Lower leg skin (tissue), 4 donors: Measurements from ENCODE around the gene EPHA5. TPM values are rescaled to one million over a fixed set of nuclear protein-coding genes. Genes with fewer than 3 reads are reported as not detected.
A peak's percentile ranks its signal among the peaks of the same experiment; 100 is the strongest.

Source experiments
- DNase-seq, 2 donors: peaks; one replicate each; pipeline ENCODE4 v3.0.0-alpha.2; 2019; ENCODE audit warnings: low spot score in 2 of 2
- H3K4me3 ChIP-seq: fragments of 200-600 bp; sonication (generic); 2 replicates; pipeline ENCODE4 v1.5.1; 2017; ENCODE audit warnings: mild to moderate bottlenecking, low read depth; ENCODE audit not compliant: poor library complexity, severe bottlenecking
- POLR2A ChIP-seq, 2 donors: fragments of 450-650 bp; IDR thresholded peaks; one replicate each; pipeline ENCODE4 v1.6.1; 2016 to 2017; ENCODE audit warnings: antibody characterized with exemption in 2 of 2, mild to moderate bottlenecking in 1 of 2, moderate library complexity in 1 of 2
- WGBS, 2 donors: methylation state at CpG; one replicate each; pipeline ENCODE4 v1.1.5; 2018; 5-methylcytosine and 5-hydroxymethylcytosine counted together
- intact Hi-C: fragments of 100-400 bp; cut with DNase I; formaldehyde crosslinking; loops from one replicate; pipeline ENCODE4 v1.15.0; 2023; ENCODE audit warnings: low total_unique reads
- total RNA-seq, 4 donors: library from RNA; depleted of rRNA; stranded (reverse); fragments of >200 nt; gene quantifications; one replicate each; pipeline ENCODE4 v1.1.0, GENCODE V29; 2016
- TF ChIP-seq, protein P1 (sequence below), 3 donors: fragments of 450-650 bp; IDR thresholded peaks; one replicate each; pipeline ENCODE4 v1.5.1; 2016; ENCODE audit warnings: antibody characterized with exemption in 3 of 3, mild to moderate bottlenecking in 3 of 3, moderate library complexity in 2 of 3

Gene EPHA5
- total RNA-seq, 4 donors from 2014 or later = 0.34 to 0.63 (median 0.51) TPM

DNA sequence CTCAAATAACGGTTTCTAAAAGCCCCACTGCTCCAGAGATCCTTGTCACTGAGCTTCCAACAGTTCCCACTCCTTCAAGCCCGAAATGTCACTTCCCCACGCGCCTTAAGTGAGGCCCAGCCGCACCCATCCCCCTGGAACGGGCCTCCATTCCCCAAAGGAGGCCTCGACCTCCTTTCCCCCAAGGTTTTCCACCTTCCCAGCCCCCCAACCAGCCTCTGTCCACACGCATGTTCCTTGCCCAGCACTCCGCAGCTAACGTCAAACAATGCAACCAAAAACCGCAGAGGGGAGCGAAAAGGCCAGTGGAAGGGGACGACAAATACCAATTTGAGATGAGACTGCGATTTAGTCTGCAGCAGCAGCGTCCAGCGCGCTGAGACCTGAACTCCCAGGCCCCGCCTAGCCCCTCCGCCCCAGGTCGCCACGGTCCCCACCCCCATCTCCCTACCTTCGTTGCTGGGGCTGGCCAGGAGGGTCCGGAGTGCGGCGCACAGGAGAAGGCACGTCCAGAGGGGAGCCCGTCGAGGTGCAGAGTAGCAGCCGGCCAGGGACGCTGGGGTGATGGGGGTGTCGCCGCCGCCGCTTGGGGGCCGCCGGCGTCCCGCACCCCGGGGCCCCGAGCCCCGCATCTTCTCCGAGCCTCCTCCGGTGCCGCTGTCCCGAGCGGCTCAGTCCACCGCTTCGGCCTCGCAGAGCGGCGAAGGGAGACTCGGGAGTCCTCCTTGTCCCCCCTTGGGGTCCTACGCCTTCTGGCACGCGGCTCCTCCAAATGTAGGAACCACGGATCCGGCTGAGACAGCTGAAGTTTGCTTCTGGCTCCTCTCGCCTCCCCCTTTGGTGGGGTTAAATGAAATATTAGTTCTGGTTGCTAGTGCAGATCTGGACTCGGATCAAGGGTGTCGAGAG, 924 bp downstream of the EPHA5 start:
- intact Hi-C loops = no loop called here
- DNase-seq = no peak
- H3K4me3 ChIP-seq = peak overlapping the region; percentile 6
- WGBS, 2 donors = 2 to 4% methylated on average over 39 to 49 of the region's 60 CpGs
- TF ChIP-seq, protein P1, sequence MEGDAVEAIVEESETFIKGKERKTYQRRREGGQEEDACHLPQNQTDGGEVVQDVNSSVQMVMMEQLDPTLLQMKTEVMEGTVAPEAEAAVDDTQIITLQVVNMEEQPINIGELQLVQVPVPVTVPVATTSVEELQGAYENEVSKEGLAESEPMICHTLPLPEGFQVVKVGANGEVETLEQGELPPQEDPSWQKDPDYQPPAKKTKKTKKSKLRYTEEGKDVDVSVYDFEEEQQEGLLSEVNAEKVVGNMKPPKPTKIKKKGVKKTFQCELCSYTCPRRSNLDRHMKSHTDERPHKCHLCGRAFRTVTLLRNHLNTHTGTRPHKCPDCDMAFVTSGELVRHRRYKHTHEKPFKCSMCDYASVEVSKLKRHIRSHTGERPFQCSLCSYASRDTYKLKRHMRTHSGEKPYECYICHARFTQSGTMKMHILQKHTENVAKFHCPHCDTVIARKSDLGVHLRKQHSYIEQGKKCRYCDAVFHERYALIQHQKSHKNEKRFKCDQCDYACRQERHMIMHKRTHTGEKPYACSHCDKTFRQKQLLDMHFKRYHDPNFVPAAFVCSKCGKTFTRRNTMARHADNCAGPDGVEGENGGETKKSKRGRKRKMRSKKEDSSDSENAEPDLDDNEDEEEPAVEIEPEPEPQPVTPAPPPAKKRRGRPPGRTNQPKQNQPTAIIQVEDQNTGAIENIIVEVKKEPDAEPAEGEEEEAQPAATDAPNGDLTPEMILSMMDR (IDR thresholded peaks at IDR 0.05) = no peak
- TF ChIP-seq POLR2A (IDR thresholded peaks at IDR 0.05) = no peak

DNA sequence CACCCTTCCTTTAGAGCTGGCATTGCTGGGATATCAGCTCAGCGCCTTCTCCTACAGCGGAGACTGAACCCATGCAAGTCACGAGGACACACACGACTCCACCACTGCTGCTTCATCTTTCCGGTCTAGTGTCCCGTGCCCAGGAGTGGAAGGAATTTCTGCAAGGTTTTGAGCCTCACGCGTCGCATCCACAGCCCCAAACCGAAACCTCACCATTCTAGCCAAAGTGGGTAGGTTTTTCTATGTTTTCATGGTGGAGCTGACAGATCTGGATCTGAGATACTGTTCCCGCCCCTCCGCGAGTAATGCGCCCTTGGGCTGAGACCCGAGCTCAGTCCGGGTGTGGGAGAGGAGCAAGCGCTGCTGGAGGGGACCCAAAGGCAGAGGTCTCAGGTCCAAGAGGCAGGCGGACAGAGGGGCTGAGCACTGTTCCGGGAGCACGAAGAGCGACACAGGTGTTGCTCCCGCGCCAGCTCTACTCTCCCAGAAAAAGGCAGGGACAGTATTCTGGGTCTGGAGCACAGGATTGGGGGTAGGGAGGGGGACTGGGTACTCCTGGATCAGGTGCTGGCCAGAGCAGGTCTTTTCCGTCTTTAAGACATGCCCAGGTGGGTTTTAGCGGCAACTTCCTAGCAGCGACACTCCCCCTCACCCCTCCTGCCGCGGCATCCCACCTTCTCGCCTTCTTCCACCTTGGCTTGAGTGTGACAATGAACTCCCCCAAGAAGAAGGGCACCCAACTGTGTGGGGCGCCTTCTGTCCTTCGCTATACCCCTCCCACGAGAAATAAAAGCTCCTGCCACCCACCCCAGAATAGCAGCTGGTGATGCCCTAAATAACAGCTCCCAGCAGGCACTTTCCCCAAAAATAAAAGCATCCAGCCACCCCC, 1.8 kb downstream of the EPHA5 start:
- DNase-seq = peak in 1 of 2 donors; percentile 28
- WGBS, 2 donors = 6% methylated on average over 26 to 32 of the region's 32 CpGs
- TF ChIP-seq, protein P1 (IDR thresholded peaks at IDR 0.05) = no peak
- no peak for TF ChIP-seq POLR2A (IDR thresholded peaks at IDR 0.05)
- intact Hi-C loops = no loop called here
- peak overlapping the region; percentile 17 for H3K4me3 ChIP-seq

DNA sequence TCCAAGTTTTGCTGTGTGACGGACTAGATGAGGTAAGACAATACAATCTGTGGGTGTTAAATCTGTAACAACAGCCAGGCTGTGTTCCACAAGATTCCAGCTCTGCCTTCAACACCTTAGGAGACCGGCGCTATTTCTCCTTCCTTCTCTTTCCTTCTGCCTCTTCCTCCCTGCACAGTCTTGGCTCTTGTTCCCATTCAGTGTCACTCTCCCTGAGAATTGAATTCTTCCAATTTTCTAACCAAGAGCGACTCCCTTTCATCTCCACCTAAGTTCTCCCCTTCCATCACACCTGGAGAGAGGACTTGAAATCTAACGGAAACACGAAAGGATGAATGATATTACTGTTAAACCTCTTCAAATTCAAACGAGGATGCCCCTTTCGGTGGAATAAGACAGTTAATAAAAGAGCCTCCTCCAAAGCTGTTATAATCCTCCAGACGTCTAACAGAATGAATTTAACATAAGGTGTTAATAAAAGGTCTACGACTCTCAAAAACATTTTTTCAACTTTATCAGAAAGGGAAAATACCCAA, 2.7 kb downstream of the EPHA5 start:
- TF ChIP-seq, protein P1 (IDR thresholded peaks at IDR 0.05) = no peak
- TF ChIP-seq POLR2A (IDR thresholded peaks at IDR 0.05) = no peak
- WGBS, 2 donors = 30 to 40% methylated on average over 10 of the region's 10 CpGs
- intact Hi-C loops = no loop called here
- H3K4me3 ChIP-seq = no peak overlapping the region
- DNase-seq = no peak

DNA sequence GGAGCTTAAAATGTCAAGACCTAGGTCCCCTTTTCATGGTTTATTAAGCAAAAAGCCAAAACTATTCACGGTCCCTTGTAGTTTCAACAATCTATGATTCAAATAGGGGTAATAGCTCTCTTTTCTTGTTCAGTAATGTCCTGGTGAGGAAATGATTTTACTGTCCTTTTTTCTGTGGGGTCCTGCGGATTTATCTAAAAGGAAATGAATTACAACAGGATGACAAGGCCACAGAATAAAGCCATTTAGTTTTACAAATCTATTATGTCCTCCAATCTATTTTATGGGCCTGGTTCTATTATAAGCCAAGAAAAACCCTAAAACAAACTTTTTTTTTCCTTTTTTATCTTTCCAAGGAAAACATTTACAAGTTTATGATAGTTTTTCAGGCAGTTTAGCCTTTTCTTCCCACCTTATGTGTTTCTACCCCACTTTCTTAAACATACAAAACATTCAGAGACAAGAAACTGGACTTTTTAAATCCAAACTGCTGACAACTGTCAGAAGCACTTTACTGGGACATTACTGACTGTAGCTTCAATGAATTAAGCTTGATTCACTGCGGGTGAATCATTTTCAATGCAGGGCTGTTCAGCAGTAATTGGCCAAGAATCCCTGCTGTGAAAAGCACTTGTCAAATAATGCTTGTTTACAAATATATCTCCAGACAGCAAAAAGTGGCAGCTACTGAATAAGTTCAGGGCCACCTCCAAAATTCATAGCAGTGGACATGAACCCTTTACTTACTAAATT, 4.3 kb downstream of the EPHA5 start:
- DNase-seq = no peak
- TF ChIP-seq, protein P1 (IDR thresholded peaks at IDR 0.05) = no peak
- TF ChIP-seq POLR2A (IDR thresholded peaks at IDR 0.05) = no peak
- WGBS, 2 donors = 85% methylated on average over 3 of the region's 3 CpGs
- H3K4me3 ChIP-seq = no peak overlapping the region
- intact Hi-C loops = no loop called here

DNA sequence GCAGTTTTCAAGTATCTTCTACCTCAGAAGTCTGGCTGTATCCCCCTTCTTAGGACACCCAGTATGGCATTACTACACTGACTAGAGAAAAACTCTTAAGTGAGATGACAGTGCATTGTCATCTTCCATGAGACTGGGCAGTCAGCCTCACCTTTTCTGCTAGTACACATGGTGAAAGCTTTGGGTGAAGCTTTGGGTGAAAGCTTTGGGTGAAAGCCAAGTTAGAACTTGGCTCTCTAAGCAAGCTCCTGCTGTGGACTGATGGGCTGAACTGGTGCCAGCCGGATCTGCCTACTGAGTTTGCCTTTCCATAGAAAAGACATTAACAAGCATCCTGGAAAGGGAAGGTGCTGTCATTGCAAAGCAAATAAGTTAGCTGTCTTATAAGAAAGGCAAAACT, 8.8 kb downstream of the EPHA5 start:
- H3K4me3 ChIP-seq = no peak overlapping the region
- no peak for DNase-seq
- intact Hi-C loops = no loop called here
- 56 to 57% methylated on average over 1 of the region's 1 CpG for WGBS, 2 donors
- no peak for TF ChIP-seq POLR2A (IDR thresholded peaks at IDR 0.05)
- TF ChIP-seq, protein P1 (IDR thresholded peaks at IDR 0.05) = no peak
